Osteoblast (primary cell): ENCODE data around the gene MAPK7. TPM values are rescaled to one million over a fixed set of nuclear protein-coding genes. Genes with fewer than 3 reads are reported as not detected.
A peak's percentile ranks its signal among the peaks of the same experiment; 100 is the strongest.
"Not testable (repeated sequence)": the region's sequence is repeated elsewhere in the genome, so short reads cannot be mapped to it uniquely, and the experiment has no call there.

ENCODE experiments used
- DNase-seq: peaks from one replicate; pipeline ENCODE4 v3.0.0; 2011; ENCODE audit warnings: low spot score, mixed read lengths; ENCODE audit not compliant: insufficient read length; ENCODE audit errors: missing footprints
- H2AFZ ChIP-seq: 2 replicates; pipeline ENCODE4 v1.6.0; 2011; ENCODE audit warnings: mild to moderate bottlenecking, low read length
- H3K27ac ChIP-seq: 2 replicates; pipeline ENCODE4 v1.5.1; 2011; ENCODE audit warnings: mild to moderate bottlenecking, low read depth, low read length, moderate library complexity
- H3K27me3 ChIP-seq: 2 replicates; pipeline ENCODE4 v1.6.0; 2012; ENCODE audit warnings: mild to moderate bottlenecking, control low read depth, inconsistent platforms, low read length, moderate library complexity; ENCODE audit not compliant: insufficient read depth
- H3K36me3 ChIP-seq: 2 replicates; pipeline ENCODE4 v1.5.1; 2011; ENCODE audit warnings: mild to moderate bottlenecking, low read length, control low read depth, moderate library complexity; ENCODE audit not compliant: insufficient read depth
- H3K4me1 ChIP-seq: 2 replicates; pipeline ENCODE4 v1.5.1; 2011; ENCODE audit warnings: mild to moderate bottlenecking, low read length, control low read depth, moderate library complexity; ENCODE audit not compliant: insufficient read depth
- H3K4me2 ChIP-seq: 2 replicates; pipeline ENCODE4 v1.6.0; 2011; ENCODE audit warnings: mild to moderate bottlenecking, low read length; ENCODE audit not compliant: insufficient read depth
- H3K4me3 ChIP-seq: fragments of 200-600 bp; sonication (generic); 3 replicates; pipeline ENCODE4 v1.5.1; 2012; ENCODE audit warnings: mild to moderate bottlenecking, low read length, inconsistent platforms; ENCODE audit not compliant: insufficient read depth
- H3K79me2 ChIP-seq: 2 replicates; pipeline ENCODE4 v1.6.0; 2012; ENCODE audit warnings: mild to moderate bottlenecking, low read length, control low read depth, inconsistent platforms; ENCODE audit not compliant: insufficient read depth
- H3K9me3 ChIP-seq: 2 replicates; pipeline ENCODE4 v1.5.1; 2011; ENCODE audit warnings: low read depth, low read length, control low read depth
- H4K20me1 ChIP-seq: 2 replicates; pipeline ENCODE4 v1.6.0; 2012; ENCODE audit warnings: mild to moderate bottlenecking, low read length, control low read depth; ENCODE audit not compliant: insufficient read depth
- CTCF ChIP-seq: IDR thresholded peaks from 2 replicates; pipeline ENCODE4 v1.5.1; 2011; ENCODE audit warnings: mild to moderate bottlenecking, low read depth, low read length, moderate library complexity; ENCODE audit errors: extremely low read depth
- total RNA-seq: library from RNA; depleted of rRNA; stranded (reverse); fragments of >200 nt; gene quantifications from 2 replicates; pipeline ENCODE4 v1.2.3, GENCODE V29; 2012

The MAPK7 gene
- total RNA-seq, 1 donor: 12.7 TPM

DNA sequence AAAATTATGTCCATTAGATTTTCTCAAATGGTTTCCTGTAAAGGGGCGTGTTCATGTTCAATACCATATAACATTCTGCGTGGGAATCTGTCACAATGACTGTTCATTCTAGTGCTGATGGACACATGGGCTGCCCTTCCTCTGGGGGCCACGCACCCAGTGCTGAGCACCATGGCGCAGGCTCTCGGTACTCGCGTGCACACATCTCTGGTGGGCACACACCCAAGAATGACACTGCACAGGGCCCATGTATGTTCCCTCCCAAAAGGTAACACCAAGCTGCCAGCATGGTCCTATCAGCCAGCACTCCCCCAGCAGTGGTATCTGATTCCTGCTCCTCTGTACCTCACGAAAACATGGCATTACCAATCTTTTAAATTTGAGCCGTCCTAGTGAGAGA lies 29.5 kb upstream of the MAPK7 start:
- H4K20me1 ChIP-seq: no peaks in the 10 kb centered on the region
- no peaks in the 10 kb centered on the region for H3K36me3 ChIP-seq
- no peaks in the 10 kb centered on the region for H3K27me3 ChIP-seq
- H3K4me1 ChIP-seq: peaks cover 24% of the 10 kb centered on the region
- no peak overlapping the region for H3K27ac ChIP-seq
- no peak overlapping the region for H3K4me3 ChIP-seq
- H3K79me2 ChIP-seq: no peaks in the 10 kb centered on the region
- no peak for TF ChIP-seq CTCF
- DNase-seq: peak; percentile 71
- H3K4me2 ChIP-seq: no peak overlapping the region
- H2AFZ ChIP-seq: no peak overlapping the region
- no peaks in the 10 kb centered on the region for H3K9me3 ChIP-seq

- H3K27me3 ChIP-seq, H4K20me1 ChIP-seq, H3K27ac ChIP-seq, H2AFZ ChIP-seq, H3K4me2 ChIP-seq, H3K4me3 ChIP-seq, H3K36me3 ChIP-seq, DNase-seq, H3K9me3 ChIP-seq, H3K79me2 ChIP-seq: not testable (repeated sequence)
- H3K4me1 ChIP-seq: peaks cover 15% of the 10 kb centered on the region
These were observed 24.9 kb upstream of the MAPK7 start for GRCh38 chr17:19353401-19353800.

- Histone ChIP-seq H3K27ac (no peak overlapping the region), H2AFZ (no peak overlapping the region), H3K4me1 (peaks cover 15% of the 10 kb centered on the region), H3K79me2 (no peaks in the 10 kb centered on the region), H3K4me2 (no peak overlapping the region), H3K9me3 (no peaks in the 10 kb centered on the region), H4K20me1 (no peaks in the 10 kb centered on the region), H3K4me3 (no peak overlapping the region), H3K27me3 (no peaks in the 10 kb centered on the region), H3K36me3 (peaks cover 5% of the 10 kb centered on the region)
- DNase-seq: no peak
- TF ChIP-seq CTCF: no peak
These were observed 23.6 kb upstream of the MAPK7 start for GRCh38 chr17:19354748-19355147.

GRCh38 chr17:19357351-19357750 lies 20.9 kb upstream of the MAPK7 start:
- no peak overlapping the region for H3K4me2 ChIP-seq
- no peak overlapping the region for H2AFZ ChIP-seq
- no peaks in the 10 kb centered on the region for H3K9me3 ChIP-seq
- DNase-seq: no peak
- H3K27ac ChIP-seq: no peak overlapping the region
- H3K4me3 ChIP-seq: no peak overlapping the region
- no peaks in the 10 kb centered on the region for H4K20me1 ChIP-seq
- peaks cover 5% of the 10 kb centered on the region for H3K36me3 ChIP-seq
- TF ChIP-seq CTCF: no peak
- H3K4me1 ChIP-seq: peaks cover 18% of the 10 kb centered on the region
- no peaks in the 10 kb centered on the region for H3K79me2 ChIP-seq
- no peaks in the 10 kb centered on the region for H3K27me3 ChIP-seq
